ENCODE results near the gene RNF180. TPM values are rescaled to one million over a fixed set of nuclear protein-coding genes. Genes with fewer than 3 reads are reported as not detected.

The RNF180 gene
- polyA plus RNA-seq, 3 donors: 8.8 to 13.3 (median 9.4) TPM

DNA sequence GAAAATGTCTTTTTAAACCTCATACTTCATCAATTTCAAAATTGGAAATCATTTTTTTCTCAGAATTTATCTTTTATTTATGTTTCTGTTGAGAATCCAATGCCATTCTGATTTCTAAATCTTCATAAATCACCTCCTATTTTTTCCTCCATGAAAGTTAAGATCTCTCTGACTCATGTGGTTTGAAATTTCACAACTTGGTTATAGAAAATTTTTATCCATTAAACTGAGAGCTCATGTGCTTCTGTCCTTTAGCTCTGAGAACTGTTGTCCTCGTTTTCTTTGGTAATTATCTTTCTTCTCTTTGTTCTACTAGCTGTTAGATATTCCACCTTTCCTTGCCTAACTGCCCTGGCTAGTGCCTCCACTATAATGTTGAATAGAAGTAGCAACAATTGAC lies 1.5 kb upstream of the RNF180 start:
- DNase-seq (ENCODE audit: extremely low read depth in 1 of 11, low read depth in 9 of 11, low spot score in 4 of 11): no peak

DNA sequence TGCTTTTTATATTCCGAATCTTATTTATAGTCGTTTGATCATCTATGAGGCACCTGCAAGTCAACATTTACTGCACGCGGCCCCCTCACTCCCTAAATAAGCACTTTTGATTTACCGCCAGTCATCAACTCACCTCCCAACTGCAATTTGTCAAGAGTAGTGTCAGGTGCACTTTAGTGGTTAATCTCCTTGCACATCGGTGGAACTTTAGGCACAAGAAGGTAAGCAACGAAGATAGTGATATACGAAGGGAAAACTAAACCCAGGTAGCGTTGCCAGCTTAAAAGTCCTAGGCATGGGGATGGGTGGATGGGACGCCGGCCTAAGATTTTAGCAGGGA lies 513 bp upstream of the RNF180 start:
- peak in 3 of 11 donors; percentile 21 to 35 (median 29) for DNase-seq (ENCODE audit: extremely low read depth in 1 of 11, low read depth in 9 of 11, low spot score in 4 of 11)

DNA sequence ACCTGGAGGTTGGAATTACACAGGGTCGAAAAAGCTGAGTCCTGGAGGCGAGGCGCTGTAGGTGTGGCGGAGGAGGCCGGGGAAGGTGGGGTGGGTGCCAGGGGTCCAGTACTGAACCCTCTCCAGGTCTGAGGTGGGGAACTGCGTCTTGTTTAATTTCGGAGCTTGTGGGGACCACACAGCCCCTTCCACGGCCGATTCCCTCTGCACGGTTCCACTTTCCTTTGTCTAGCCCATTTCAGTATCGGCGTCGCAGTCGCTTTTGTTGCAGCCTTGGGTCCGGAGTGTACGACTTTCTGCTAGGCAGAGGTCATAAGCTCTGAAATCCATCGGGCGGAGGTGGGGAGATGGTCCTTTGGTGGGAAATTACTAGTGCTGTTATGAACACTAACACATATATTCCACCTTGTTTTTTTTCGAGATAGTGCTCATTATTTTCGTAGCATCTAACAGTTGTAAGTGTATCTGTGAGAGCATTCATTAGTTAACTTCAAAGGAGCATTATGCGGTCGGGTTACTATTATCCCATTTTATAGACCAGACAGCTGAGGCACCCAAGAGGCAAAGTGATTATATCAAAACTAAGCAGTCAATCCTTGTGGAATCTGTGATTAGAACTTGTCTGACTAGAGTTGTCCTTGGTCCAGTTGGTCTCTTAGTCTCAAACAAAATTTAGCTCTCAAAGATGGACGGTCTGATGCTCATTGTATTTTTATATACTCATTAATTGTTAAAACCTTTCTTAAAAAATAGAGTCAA lies 737 bp downstream of the RNF180 start:
- DNase-seq (ENCODE audit: extremely low read depth in 1 of 11, low read depth in 9 of 11, low spot score in 4 of 11): peak in 4 of 11 donors; percentile 16 to 25 (median 21)

DNA sequence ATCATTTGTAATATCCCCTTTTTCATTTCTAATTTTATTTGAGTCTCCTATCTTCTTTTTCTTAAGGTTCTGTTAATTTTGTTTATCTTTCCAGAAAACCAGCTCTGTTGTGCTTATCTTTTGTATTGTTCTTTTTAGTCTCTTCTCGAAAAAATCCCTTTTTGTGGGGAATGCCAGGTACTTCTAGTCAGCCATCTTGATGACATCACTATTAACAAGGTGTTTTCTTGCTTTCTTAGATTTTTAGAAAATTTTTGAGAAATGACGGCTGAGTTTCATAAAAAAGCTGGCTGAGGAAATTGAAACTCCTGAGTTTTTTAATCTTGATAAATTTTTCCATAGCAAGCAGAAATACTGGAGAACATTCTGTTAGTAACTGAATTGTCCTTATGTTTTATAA lies 10.7 kb downstream of the RNF180 start:
- DNase-seq (ENCODE audit: extremely low read depth in 1 of 11, low read depth in 9 of 11, low spot score in 4 of 11): no peak

DNA sequence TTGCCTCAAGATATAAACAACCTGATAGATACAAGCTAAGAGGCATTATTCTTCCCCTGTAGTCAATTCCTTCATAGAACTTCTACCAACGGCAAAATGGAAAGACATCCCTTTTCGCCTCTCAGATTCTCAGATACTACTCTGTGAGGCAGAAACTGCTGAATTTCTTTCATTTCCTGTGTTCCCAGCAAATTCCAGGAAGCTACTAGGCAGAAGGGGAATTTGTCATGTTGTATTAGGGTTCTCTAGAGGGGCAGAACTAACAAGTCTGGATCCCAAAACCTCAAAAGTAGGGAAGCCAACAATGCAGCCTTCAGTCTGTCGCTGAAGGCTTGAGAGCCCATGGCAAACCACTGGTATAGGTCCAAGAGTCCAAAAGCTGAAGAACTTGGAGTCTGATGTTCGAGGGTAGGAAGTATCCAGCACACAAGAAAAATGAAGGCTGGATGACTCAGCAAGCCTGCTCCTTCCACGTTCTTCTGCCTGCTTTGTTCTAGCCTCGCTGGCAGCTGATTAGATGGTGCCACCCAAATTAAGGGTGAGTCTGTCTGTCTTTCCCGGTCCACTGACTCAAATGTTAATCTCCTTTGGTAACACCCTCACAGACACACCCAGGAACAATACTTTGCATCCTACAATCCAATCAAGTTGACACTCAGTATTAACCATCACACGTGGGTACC lies 15.2 kb downstream of the RNF180 start:
- no peak for DNase-seq (ENCODE audit: extremely low read depth in 1 of 11, low read depth in 9 of 11, low spot score in 4 of 11)

DNA sequence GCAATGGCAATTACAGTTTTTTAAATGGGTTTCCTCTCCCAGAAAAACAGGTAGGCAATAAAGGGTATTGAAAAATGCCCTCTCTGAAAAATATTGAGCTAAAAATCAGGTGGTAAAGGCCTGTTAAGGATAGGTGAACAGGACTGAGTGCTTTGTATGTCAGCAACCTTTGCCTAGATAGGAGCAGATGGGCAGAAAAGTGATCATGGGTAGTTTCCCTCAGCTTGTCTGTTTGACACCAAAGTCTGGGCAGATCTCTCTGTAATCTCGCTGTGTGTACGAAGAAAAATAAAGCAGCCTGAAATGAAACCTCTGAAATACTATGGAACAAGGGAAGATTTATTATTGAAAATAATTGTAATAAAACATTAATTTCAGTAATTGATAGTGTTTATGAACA lies 15.8 kb downstream of the RNF180 start:
- no peak for DNase-seq (ENCODE audit: extremely low read depth in 1 of 11, low read depth in 9 of 11, low spot score in 4 of 11)

DNA sequence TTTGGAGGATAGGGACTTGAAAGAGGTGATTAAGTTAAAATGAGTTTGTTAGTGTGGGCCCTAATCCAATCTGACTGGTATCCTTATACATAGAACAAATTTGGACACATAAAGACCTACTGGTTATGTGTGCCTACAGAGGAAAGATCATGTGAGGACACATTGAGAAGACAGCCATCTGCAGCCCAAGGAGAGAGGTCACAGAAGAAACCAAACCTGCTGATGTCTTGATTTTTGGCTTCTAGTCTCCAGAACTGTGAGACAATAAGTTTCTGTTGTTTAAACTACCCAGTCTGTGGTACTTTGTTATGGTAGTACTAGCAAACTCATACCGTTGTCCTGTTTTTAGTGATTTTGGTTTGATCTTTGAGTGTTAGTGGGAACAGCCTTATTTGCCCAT lies 18.3 kb downstream of the RNF180 start:
- no peak for DNase-seq (ENCODE audit: extremely low read depth in 1 of 11, low read depth in 9 of 11, low spot score in 4 of 11)

DNA sequence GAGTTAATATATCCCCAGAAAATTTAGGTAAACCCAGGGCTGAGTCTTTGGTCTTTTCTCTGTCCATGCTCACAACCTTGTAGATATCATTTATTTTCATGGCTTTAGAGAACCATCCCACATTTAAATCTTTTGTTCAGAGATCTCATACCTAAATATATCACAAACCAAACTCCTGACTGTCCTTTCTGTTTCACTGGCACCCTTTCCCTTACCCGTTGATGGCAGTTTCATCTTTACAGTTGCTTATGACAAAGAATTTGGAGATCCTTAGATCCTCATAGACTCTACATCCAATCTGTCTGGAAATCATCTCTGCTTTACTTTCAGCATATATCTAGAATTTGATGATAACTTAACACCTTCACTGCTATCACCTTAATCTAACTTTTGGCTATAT lies 19.2 kb downstream of the RNF180 start:
- no peak for DNase-seq (ENCODE audit: extremely low read depth in 1 of 11, low read depth in 9 of 11, low spot score in 4 of 11)

DNA sequence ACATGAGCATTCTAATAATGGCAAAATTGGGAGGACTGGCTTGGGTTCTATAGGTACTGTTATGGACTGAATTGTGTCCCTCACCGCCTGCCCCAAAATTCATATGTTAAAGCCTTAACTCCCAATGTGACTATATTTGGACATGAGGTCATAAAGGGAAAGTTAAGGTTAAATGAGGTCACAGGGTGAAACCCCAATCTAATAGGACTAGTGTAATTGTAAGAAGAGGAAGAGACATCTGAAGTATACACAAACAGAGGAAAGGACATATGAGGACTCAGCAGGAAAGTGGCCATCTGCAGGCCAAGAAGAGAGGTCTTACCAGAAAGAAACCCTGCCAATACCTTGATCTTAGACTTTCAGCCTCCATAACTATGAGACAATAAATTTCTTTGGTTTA lies 23.1 kb downstream of the RNF180 start:
- no peak for DNase-seq (ENCODE audit: extremely low read depth in 1 of 11, low read depth in 9 of 11, low spot score in 4 of 11)

DNA sequence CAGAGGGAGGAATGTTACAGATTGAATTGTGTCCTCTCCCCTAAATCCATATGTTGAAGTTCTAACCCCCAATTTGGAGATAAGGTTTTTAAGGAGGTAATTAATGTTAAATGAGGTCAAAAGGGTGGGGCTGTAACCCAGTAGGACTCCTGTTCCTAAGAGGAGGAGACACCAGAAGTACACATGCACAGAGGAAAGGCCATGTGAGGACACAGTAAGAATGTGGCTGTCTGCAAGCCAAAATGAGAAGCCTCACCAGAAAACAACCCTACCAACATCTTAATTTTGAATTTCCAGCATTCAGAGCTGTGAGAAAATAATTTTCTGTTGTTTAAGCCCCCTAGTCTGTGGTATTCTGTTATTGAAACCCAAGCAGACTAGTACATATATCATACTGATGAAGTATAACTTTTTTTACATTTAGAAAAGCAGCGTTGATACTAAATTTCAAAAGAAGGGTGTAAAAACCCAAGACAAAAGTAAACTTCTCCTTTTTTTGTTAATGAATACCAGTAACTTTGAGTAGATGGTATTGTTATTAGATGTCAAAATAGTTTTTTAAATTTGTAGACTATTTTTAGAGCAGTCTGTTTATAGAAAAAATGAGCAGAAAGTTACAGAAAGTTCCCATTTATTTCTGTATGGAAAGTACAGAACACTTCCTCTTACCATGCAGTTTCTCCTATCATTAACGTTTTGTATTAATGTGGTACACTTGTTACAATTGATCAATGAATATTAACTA lies 25.1 kb downstream of the RNF180 start:
- no peak for DNase-seq (ENCODE audit: extremely low read depth in 1 of 11, low read depth in 9 of 11, low spot score in 4 of 11)

DNA sequence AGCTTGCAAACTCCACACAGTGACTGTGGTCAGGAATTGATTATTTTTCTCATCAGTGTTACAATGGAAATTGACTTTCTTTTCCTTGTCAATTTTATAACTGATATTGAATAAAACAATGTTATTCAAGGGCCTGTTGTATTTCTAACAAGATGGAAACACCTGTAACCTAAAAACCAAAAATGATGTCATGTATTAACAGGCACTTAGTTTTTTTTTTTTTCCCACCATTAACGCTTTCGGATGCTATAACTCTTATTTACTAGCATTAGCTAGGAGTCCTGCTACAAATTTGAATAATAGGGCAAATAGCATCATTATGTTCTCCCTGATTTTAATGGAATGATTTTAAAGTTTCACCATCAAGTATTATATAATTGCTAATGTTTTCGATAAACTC lies 30.3 kb downstream of the RNF180 start:
- DNase-seq (ENCODE audit: extremely low read depth in 1 of 11, low read depth in 9 of 11, low spot score in 4 of 11): no peak

DNA sequence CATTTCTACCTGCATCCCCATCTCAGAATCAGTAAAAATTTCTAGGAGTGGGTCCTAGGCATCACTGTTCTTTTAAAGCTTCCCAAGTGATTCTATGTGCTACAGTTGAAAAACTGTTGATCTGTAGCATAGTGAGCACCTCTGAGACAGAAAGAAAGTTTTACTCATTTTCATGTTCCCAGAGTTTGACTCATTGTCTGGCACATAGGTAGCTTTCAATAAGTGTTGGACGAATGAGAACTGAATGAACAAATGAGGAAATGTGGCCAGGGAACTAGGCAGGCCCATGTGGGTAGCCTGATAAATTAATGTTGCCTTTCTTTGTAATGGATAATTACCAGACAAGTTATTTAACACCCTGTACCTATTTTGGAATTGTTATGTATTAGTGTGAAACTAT lies 33.8 kb downstream of the RNF180 start:
- DNase-seq (ENCODE audit: extremely low read depth in 1 of 11, low read depth in 9 of 11, low spot score in 4 of 11): no peak

DNA sequence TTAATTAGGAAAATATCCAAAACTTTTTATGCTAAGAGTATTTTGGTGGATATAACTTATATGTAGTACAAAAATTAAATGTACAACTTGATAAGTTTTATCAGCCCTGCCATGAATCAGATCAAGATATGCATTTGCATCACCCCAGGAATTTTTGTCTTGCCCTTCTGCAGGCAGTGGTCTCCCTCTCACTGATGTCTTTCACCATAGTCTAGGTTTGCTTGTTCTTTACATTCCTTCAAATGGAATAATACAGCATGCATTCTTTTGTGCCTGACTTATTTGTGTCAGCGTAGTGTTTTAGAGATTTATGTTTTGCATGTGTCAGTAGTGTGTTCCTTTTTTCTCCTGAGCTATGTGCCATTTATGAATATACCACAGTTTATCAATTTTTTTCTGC lies 36.4 kb downstream of the RNF180 start:
- no peak for DNase-seq (ENCODE audit: extremely low read depth in 1 of 11, low read depth in 9 of 11, low spot score in 4 of 11)

DNA sequence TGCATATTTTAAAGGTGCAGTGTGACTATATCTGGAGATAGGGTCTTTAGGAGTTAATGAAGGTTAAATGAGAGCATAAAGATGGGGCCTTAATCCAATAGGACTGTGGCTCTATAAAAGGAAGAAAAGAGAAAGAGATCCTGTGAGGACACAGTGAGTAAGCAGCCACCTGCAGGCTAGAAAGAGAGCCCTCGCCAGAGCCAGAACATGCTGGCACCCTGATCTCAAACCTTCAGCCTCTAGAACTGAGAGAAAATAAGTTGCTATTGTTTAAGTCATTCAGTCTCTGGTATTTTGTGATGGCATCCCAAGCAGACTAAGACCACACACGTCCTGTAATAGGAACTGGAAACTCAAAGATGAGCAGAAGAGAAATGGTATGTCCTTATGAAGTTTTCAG lies 41.0 kb downstream of the RNF180 start:
- no peak for DNase-seq (ENCODE audit: extremely low read depth in 1 of 11, low read depth in 9 of 11, low spot score in 4 of 11)

DNA sequence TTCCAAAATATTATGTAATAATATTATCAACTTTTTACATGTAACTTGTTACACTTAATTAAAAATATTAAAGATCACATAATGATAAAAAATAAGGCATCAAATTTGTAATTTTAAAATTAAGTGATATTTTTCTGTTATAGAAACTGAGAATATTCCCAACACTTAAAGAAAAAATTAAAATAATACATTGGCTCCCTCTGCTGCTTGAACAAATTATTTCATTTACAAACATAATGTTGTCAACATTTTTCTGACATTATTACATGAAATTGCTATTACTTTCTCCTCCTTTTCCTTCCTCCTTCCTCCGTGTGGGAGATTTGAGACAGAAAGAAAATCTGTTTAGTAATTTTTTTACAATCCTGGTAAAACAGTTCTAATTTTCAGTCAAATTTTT lies 42.3 kb downstream of the RNF180 start:
- DNase-seq (ENCODE audit: extremely low read depth in 1 of 11, low read depth in 9 of 11, low spot score in 4 of 11): peak in 3 of 11 donors; percentile 2 to 9 (median 3)

DNA sequence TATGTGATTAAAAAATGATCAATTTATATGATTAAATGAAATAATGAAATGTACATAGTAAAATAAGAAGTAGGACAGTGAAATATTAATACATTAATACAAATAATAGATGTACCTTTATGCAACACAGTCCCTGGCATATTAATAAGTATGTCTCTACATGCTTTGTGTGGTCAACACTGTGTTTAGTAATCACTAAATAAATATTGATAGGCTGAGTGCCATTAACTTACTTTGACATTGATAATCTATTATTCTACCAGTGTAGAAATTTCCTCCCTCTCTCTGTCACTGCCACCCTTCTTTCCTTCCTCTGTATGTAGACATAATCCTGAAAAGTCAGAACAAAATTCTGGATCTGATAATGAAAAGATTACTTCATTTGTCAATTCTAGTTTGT lies 43.7 kb downstream of the RNF180 start:
- no peak for DNase-seq (ENCODE audit: extremely low read depth in 1 of 11, low read depth in 9 of 11, low spot score in 4 of 11)

DNA sequence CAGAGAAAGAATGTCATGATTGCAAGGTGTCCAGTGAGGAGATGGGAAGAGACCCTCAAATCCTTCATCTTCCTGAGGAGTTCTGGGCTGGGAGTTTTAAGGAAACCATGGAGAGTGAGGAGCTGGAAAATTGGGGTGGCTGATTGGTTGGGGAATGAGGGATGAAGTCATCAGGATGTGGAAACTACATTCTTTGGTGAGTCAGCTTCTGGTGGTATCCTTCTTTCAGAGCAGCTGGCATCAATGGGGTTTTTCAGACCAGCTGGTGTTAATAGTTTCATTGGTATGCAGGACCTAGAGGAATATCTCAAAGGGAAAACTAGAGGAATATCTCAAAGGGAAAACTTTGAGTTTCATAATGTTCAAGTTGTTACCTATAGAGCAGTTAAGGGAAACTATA lies 45.2 kb downstream of the RNF180 start:
- DNase-seq (ENCODE audit: extremely low read depth in 1 of 11, low read depth in 9 of 11, low spot score in 4 of 11): no peak

DNA sequence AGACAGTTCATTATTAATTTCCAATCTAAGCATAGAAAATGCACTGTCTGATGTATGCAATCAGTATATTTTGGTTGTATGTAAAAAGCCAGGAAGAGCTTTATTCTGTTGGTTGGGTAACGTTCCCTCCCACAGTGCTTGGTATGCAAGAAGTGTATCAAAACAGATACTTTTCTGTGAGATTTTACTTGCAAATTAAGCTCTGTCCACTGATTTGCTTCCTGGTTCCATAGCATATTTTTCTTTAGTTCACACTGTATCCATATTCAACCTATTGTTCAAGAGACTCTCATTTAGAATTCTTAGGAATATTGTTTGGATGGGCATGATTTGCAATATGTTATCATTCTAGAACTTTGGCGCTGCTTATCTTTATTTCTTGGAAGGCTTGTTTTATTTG lies 47.4 kb downstream of the RNF180 start:
- no peak for DNase-seq (ENCODE audit: extremely low read depth in 1 of 11, low read depth in 9 of 11, low spot score in 4 of 11)

DNA sequence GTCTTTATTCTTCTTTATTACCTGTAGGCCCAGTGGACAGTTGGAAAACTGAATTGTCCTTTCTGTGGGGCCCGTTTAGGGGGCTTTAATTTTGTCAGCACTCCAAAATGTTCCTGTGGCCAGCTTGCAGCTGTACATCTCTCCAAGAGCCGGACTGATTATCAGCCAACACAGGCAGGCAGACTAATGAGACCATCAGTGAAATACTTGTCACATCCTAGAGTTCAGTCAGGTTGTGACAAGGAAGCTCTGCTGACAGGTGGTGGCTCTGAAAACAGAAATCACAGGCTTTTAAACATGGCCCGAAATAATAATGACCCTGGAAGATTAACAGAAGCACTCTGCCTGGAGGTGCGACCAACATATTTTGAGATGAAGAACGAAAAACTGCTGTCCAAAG lies 47.9 kb downstream of the RNF180 start:
- DNase-seq (ENCODE audit: extremely low read depth in 1 of 11, low read depth in 9 of 11, low spot score in 4 of 11): no peak

DNA sequence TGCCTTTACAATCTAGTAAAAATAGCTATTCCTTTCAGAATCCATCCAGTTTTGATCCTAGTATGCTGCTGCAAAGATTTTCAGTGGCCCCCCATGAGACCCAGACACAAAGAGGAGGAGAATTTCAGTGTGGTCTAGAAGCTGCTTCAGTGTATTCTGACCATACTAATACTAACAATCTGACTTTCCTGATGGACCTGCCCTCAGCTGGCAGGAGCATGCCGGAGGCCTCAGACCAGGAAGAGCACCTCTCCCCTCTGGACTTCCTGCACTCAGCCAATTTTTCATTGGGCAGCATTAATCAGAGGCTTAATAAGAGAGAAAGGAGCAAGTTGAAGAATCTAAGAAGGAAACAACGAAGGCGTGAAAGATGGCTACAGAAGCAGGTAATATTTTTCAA lies 48.5 kb downstream of the RNF180 start:
- DNase-seq (ENCODE audit: extremely low read depth in 1 of 11, low read depth in 9 of 11, low spot score in 4 of 11): no peak

All from renal cortex interstitium (tissue), 11 donors.